Lower leg skin (tissue), 4 donors: ENCODE measurements around the gene SMIM36. TPM values are rescaled to one million over a fixed set of nuclear protein-coding genes. Genes with fewer than 3 reads are reported as not detected.

Experiments used
- DNase-seq, 2 donors: peaks; one replicate each; pipeline ENCODE4 v3.0.0-alpha.2; 2019; ENCODE audit warnings: low spot score in 2 of 2
- H3K4me3 ChIP-seq: fragments of 200-600 bp; sonication (generic); 2 replicates; pipeline ENCODE4 v1.5.1; 2017; ENCODE audit warnings: mild to moderate bottlenecking, low read depth; ENCODE audit not compliant: poor library complexity, severe bottlenecking
- POLR2A ChIP-seq, 2 donors: fragments of 450-650 bp; IDR thresholded peaks; one replicate each; pipeline ENCODE4 v1.6.1; 2016 to 2017; ENCODE audit warnings: antibody characterized with exemption in 2 of 2, mild to moderate bottlenecking in 1 of 2, moderate library complexity in 1 of 2
- WGBS, 2 donors: methylation state at CpG; one replicate each; pipeline ENCODE4 v1.1.5; 2018; 5-methylcytosine and 5-hydroxymethylcytosine counted together
- intact Hi-C: fragments of 100-400 bp; cut with DNase I; formaldehyde crosslinking; loops from one replicate; pipeline ENCODE4 v1.15.0; 2023; ENCODE audit warnings: low total_unique reads
- total RNA-seq, 4 donors: library from RNA; depleted of rRNA; stranded (reverse); fragments of >200 nt; gene quantifications; one replicate each; pipeline ENCODE4 v1.1.0, GENCODE V29; 2016
- TF ChIP-seq, protein P1 (sequence below), 3 donors: fragments of 450-650 bp; IDR thresholded peaks; one replicate each; pipeline ENCODE4 v1.5.1; 2016; ENCODE audit warnings: antibody characterized with exemption in 3 of 3, mild to moderate bottlenecking in 3 of 3, moderate library complexity in 2 of 3

Gene SMIM36
- total RNA-seq, 4 donors from 2014 or later = not detected

DNA sequence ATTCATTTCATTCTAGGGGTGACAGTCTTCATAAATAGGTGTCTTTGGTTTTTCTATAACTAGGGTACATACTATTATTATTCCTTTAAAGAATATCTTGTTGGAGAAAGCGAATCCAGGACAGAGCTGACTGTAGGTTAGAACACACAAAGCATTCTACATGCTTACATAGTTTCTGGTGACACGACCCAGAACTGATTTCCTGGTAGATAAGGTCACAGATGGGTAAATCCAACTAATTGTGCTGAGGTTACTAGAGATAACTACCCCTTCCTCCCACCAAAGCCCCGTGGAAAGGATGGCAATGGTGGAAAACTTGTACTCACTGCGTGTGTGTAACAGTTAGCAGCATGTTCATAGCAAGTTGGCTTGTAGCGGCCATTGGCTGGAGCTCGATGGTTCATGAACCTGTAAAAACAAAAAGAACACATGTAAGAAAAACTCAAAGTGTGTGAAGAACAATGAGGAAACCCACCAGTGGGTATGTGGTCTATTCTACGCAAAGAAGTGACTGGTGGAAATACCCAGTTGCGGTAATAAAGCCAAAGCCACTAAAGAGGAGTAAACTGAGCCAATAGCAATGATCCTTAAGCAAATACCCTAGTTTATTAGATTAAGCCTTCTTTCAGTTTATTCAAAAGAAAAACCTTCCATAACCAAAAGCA is 97.3 kb downstream of the SMIM36 start:
- no peak for DNase-seq
- intact Hi-C loops = no loop called here
- WGBS, 2 donors = 93 to 94% methylated on average over 8 of the region's 8 CpGs

DNA sequence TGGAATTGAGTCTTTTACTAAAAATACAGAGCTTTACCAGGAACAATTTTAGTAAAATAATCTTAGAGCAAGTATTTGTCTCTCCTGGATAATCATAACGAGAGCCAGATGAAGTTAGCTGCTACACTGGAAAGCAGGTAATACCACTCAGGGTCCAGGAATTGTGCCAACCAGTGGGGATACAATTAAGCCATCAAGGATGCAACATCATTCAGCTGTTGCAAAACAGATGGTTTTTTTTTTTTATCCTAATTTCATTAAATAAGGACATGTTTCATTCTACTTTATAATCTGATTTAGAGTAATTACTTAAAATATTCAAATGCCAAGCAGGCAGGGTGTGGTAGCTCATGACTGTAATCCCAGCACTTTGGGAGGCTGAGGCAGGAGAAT is 99.8 kb downstream of the SMIM36 start:
- DNase-seq = no peak
- 75 to 86% methylated on average over 1 of the region's 1 CpG for WGBS, 2 donors
- no peak overlapping the region for H3K4me3 ChIP-seq
- TF ChIP-seq, protein P1, sequence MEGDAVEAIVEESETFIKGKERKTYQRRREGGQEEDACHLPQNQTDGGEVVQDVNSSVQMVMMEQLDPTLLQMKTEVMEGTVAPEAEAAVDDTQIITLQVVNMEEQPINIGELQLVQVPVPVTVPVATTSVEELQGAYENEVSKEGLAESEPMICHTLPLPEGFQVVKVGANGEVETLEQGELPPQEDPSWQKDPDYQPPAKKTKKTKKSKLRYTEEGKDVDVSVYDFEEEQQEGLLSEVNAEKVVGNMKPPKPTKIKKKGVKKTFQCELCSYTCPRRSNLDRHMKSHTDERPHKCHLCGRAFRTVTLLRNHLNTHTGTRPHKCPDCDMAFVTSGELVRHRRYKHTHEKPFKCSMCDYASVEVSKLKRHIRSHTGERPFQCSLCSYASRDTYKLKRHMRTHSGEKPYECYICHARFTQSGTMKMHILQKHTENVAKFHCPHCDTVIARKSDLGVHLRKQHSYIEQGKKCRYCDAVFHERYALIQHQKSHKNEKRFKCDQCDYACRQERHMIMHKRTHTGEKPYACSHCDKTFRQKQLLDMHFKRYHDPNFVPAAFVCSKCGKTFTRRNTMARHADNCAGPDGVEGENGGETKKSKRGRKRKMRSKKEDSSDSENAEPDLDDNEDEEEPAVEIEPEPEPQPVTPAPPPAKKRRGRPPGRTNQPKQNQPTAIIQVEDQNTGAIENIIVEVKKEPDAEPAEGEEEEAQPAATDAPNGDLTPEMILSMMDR (IDR thresholded peaks at IDR 0.05) = no peak
- no peak for TF ChIP-seq POLR2A (IDR thresholded peaks at IDR 0.05)
- intact Hi-C loops = no loop called here

More for the DNA sequence above, 97.3 kb downstream of the SMIM36 start:
- no peak overlapping the region for H3K4me3 ChIP-seq
- TF ChIP-seq, protein P1 (IDR thresholded peaks at IDR 0.05) = no peak
- TF ChIP-seq POLR2A (IDR thresholded peaks at IDR 0.05) = no peak

DNA sequence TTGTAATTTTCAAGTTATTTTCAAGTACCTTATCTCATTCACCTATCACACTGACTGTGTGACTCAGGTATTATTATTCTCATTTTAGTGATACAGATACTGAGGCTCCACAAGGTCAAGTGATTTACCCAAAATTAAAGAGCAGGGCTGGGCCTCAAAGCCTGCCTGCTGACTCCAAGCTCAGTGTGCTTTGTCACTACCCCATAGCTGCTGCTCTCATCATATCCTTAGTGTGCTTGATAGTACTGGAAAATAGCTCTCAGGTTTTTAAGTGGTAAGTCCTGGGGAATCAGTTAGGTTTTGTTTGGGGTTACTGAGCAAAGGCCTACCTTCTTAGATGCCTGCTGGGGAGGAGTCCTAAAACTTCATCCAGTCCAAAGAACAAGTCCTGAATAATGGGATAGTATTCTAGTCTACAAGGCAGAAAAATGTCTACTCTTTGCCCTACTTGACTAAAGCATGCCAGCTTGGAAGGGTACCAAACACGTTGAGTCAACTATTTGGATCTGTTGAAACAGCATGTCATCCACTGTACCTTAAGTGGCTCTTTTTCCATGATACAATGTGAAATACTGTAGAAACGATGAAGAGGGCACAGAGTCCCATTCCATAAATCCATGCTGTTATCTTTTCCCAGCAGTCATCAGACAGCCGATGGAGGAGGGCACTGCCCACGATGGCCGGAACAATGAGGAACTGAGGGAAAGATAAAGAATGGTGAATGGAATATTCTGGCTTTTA is 100.4 kb downstream of the SMIM36 start:
- intact Hi-C loops = no loop called here
- no peak for DNase-seq
- TF ChIP-seq, protein P1 (IDR thresholded peaks at IDR 0.05) = no peak
- TF ChIP-seq POLR2A (IDR thresholded peaks at IDR 0.05) = no peak
- no peak overlapping the region for H3K4me3 ChIP-seq
- 74 to 79% methylated on average over 5 of the region's 5 CpGs for WGBS, 2 donors

DNA sequence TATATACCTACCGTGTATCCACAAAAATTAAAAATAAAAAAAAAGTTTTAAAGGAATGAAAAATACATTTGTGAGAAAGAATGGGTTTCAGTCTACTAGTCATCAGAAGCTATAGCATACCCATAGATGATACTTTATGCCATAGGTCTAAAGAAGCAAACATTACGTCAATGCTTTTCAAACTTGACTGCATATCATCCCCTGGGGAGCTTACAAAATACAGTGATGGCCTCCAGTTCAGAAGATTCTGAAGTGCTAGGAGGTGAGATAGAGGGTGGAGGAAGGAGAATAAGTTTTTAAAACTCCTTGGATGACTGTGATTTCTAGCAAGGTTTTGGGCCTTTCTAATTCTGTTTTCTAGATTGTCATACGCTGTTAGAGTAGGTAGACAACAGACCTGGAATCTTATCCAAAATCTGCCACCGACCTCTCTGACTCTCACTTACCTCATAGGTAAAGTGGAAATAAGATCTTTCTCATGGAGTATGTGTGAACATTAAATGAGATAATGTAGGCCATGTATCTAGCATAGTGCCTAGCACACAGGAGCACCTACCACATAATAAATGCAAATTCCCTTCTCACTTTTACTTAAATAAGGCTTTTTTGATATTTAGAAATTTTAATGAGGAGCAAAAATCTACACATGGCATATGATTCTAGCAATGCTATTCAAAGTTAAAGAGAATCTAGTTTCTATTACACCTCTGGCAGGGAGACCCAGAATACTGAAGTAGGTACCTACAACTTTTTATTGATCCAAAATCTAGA is 102.0 kb downstream of the SMIM36 start:
- no peak for DNase-seq
- TF ChIP-seq, protein P1 (IDR thresholded peaks at IDR 0.05) = no peak
- TF ChIP-seq POLR2A (IDR thresholded peaks at IDR 0.05) = no peak
- WGBS, 2 donors = 91 to 97% methylated on average over 4 of the region's 4 CpGs

DNA sequence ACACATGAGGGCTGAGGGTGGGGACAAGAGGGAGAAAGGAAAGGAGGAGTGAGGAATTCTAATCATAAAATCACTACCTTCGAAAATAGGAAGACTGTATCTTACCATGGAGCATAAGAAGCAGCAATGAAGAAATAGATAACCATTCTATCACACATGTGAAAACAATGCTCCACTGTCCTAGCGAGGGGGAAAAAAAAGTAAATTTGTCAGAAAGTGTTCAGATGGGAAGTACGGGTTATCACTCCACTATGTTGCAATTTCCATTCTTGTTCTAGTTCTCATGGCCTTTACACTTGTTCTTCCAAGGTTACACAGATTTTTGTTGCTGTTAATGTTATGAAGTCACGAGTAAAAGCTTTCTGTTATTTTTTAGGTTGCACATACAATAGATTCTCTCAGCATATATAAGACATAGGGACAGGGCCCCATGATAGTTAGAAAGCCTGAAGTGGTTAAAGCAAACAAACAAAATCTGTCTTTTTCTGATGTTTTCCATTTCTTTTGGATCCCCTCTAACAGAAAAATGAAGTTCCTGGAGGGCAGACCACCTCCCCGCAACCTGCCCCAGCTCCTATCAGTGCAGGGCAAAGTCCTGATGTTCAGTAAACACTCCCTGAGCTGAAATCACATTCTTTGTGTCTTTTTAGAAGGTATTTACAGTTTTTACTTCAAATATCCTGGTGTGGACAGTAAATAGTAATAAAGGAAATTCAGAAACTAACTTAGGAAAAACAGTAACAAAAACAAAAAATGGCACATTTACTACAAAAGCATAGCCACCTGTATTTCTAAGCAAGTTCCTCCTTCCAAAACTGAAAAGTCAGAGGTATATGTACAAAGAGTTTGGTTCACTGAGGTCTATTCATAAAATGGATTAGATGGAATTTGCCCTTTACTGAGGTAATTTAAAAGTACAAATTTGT is 103.3 kb downstream of the SMIM36 start:
- H3K4me3 ChIP-seq = no peak overlapping the region
- TF ChIP-seq, protein P1 (IDR thresholded peaks at IDR 0.05) = no peak
- no peak for TF ChIP-seq POLR2A (IDR thresholded peaks at IDR 0.05)
- intact Hi-C loops = no loop called here
- DNase-seq = no peak
- WGBS, 2 donors = 71 to 89% methylated on average over 5 of the region's 5 CpGs

More for the DNA sequence above, 102.0 kb downstream of the SMIM36 start:
- intact Hi-C loops = no loop called here
- H3K4me3 ChIP-seq = no peak overlapping the region
